IPS-18c (cell line): ENCODE measurements around the gene ANTXR1.

Experiments used
- H3K4me3 ChIP-seq: 2 replicates; pipeline ENCODE4 v1.7.0; 2013; ENCODE audit warnings: low read depth, mild to moderate bottlenecking, low read length, moderate library complexity; ENCODE audit not compliant: insufficient read depth
- H3K9me3 ChIP-seq: one replicate; pipeline ENCODE4 v1.6.1; 2013; ENCODE audit warnings: mild to moderate bottlenecking, low read length, moderate library complexity; ENCODE audit not compliant: control insufficient read depth, insufficient read depth

ANTXR1 gene

DNA sequence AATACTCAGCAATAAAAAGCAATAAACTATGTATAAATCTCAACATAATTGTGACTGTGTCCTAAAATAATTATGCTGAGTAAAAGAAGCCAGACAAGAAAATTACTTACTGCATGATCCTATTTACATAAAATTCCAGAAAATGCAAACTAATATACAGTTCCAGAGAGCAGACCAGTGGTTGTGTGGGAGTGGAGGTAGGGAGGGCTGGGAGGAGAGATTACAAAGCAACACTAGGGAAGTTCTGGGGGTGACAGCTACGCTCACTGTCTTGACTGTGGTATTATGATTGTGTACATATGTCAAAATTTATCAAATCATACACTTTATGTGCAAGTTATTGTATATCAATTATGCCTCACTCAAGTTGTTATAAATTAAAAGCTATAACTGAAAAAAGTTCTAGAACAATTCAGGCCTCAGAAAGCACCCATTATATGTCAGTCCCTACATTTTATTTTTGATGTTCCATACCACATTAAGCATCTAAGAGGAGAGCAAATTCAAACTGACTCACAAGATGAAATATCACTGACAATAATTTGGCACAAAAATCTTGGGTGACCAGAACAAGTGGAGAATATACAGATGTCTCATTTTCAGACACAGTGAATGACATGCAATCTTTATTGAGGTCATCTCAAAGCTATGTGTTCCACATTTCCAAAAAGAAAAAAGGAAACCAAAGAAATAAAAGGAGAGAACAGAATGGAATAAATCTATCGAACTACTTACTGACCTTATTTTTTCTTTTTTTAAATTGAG lies 85.1 kb downstream of the ANTXR1 start:
- no peaks in the 10 kb centered on the region for H3K9me3 ChIP-seq
- H3K4me3 ChIP-seq = no peak overlapping the region

DNA sequence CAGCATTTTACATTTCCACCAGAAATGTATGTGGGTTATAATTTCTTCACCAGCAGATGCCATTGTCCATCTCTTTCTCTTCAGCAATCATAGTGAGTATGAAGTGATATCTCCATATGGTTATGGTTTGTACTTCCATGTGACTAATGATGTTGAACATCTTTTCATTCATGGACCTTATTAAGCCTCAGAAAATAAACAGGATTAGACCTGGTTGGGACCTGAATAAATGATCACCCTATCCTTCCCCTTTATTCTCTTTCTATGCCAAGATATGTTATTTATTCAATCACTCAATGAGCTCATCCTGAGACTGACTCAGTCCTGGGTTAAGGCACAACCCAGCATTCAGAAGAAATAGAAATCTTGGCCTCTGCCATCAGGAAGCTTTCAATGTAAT lies 86.6 kb downstream of the ANTXR1 start:
- Histone ChIP-seq H3K9me3 (no peaks in the 10 kb centered on the region), H3K4me3 (no peak overlapping the region)

DNA sequence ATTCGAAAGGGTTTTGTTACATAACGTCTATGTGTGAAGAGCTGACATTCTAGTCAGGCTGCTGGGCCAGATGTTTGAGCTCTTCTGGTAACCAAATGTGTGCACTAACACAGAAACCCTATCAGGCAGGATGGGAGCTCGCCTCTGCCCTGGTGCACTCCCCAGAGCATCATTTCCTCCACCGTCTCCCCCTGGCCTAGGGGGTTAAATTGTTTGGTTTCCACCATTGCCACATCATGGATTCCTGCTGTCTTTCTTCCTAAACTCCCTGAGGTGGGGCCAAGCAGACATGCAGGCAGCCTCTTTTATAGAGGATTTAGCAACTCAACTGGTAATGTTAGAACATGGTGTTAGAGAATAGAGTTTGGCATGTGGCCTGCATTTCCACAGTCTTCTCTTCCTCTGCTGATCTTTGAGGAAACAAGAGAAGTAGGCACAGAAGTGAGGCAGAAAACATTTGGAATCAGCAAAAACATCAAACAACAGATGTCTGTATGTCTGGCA lies 87.3 kb downstream of the ANTXR1 start:
- Histone ChIP-seq H3K9me3 (no peaks in the 10 kb centered on the region), H3K4me3 (no peak overlapping the region)

DNA sequence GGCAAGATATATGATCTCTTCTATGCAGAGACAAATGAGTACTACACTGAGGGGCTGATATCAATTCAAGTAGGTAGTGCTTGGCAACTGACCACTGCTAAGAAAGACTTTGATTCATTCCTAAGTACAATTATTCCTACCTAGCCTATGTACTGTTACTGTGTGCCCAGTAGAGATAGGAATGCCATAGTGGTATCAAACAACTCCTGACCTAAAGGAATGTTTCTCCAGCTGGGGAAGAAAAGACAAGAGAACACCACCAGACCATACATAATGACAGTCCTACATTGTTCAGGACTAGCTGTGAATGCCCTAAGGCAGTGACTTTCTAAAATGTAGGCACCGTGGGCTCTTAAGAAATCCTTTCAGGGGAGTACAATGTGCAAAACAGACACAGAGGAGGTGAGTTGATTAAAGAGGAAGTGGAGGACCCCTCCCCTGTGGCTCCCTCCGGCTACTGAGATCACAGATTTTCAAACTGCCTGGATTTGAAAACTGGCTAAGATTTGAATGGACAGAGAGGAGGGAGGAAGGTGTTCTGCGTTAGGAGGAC lies 89.1 kb downstream of the ANTXR1 start:
- no peak overlapping the region for H3K4me3 ChIP-seq
- H3K9me3 ChIP-seq = no peaks in the 10 kb centered on the region

DNA sequence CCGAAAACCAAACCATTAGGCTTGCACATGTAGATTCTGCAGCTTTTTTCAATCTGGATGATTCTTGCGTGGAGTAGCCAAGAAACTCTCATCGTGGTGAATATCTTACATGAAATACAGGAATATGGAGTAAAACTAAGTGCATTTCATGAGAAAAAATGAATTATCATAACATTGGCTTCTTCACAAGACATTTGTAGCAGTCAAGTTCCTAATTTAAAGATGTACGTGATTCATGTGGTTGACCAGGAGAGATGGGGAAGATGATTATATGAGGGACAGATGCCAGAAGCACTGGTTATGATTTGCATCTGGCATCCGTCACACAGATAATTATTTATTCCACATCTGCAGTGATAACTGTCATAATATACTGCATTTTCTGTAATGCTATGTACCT lies 90.4 kb downstream of the ANTXR1 start:
- H3K4me3 ChIP-seq = no peak overlapping the region
- no peaks in the 10 kb centered on the region for H3K9me3 ChIP-seq

DNA sequence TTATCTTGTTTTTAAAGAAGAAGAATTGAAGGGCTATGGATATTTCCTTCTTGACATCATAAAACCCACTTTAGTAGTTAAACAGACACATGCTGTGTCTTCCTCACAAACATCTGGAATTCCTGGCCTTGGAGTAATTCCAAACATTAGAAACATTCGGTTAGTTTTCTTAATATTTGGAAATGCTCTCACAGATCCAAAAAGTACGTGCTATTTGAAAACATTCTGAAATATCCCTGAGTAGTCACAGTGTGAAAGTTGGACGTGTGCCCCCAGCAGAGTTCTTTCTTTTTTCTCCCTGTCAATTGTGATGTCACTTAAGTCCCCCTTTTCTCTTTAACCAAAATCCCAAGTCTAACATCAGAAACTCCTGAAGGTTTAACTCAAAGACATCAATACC lies 91.3 kb downstream of the ANTXR1 start:
- Histone ChIP-seq H3K9me3 (no peaks in the 10 kb centered on the region), H3K4me3 (no peak overlapping the region)

DNA sequence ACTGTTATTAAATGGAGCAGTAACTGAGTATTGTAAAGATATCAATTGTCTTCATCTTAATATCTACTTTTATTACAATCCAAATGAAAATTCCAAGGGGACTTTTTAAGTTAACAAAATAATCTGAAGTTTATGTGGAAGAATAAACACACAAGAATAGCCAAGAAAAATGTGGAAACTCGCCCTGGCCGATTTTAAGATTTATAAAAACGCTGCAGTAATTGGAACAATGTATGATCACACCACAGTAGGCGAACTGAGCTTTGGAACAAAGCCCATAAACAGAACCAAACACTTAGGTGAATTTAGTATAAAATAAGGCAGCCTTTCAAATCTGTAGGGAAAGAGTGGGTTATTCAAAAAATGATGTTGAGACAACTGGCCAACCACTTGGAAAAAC lies 96.3 kb downstream of the ANTXR1 start:
- no peak overlapping the region for H3K4me3 ChIP-seq

DNA sequence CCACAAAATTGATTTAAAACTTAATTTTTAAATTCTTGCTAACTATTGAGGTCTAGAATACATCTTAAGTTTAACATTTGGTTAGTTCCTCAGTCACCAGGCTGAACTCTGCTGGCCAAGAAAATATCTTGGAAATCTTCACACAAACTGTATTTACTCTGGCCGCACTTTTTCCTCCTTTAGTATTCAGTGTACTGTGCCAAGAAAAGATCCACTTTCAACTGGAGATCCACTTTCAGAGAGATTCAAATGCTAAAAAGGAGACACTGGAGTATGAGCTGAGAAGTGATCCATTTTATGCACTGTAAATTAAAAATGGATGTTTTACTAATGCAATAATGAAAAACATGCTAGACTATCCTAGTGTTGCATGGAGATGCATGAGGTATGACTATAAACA lies 98.1 kb downstream of the ANTXR1 start:
- no peak overlapping the region for H3K4me3 ChIP-seq
- H3K9me3 ChIP-seq = no peaks in the 10 kb centered on the region

More for the DNA sequence above, 96.3 kb downstream of the ANTXR1 start:
- no peaks in the 10 kb centered on the region for H3K9me3 ChIP-seq

DNA sequence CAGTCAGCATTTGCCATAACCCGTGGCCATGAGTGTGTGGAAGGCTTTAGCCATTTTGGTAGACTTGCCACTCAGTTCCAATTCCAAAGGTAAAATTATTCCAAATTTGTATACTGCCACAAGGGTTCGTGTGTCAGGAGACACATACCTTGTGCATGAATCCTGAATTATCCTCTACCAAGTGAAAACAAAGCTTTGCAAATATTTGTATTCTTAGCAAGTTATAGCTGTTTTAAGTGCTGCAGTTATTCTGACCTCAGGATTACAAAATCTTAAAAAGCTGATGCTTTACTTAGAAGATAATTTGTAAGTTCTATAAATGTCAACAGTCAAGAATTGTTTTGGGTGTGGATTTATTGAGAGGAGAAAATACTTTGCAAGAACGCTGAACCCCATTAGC lies 100.6 kb downstream of the ANTXR1 start:
- Histone ChIP-seq H3K9me3 (peaks cover under 1% of the 10 kb centered on the region), H3K4me3 (no peak overlapping the region)

DNA sequence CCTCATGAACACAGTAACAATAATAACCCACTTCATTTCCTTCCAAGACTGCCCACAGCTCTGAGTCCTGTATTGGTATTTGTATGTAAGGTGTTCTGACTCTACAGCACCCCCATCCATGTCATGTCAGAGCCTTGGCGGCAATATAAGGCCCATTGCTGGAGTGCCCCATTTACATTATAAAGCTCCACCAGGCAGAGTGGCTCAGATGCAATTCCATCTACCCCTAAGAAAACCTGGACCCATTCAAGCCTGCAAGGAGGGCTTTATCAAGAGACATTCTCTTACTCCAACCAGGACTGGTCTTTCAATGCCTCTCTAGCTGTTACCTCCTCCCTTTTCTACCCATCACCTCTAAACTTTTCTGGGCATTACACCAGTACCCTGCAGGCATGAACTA lies 101.6 kb downstream of the ANTXR1 start:
- no peak overlapping the region for H3K4me3 ChIP-seq
- H3K9me3 ChIP-seq = peaks cover 2% of the 10 kb centered on the region

DNA sequence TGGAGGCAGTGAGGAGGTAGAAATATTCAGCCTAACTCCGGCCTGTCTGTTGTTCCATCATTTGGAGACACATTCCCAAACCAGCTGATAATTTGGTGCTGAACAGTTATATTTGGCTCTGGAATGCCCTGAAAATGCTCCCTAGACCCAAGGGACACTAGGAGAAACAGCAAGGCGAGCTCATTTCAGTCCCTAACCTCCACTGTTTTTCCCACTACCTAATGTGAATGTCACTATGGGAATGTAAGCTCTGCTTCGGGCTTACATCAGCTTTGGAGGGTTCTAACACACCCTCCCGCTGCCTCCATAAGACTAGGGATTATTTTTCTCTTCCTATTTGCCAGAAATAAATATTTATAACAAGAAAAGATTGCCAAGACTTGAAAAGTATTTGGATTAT lies 103.5 kb downstream of the ANTXR1 start:
- H3K4me3 ChIP-seq = no peak overlapping the region
- H3K9me3 ChIP-seq = peaks cover 2% of the 10 kb centered on the region

DNA sequence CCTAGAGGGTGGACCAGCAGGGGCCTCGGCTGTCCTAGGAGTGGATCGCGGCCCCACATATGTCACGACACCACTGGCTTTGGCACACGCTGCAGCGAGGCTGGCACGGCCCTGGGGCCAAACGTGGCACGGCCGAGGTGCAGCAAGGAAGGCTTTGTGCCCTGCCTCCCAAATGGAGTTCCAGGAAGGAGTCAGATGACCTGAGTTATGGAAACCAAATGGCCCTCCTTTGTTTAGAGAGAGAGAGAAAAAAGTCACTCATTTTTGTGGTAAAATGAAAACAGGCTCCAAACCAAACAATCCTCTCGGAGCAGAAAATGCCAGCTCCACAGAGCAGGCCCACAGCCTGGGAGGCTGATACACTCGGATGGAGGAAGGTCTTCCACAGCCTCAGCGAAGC lies 105.6 kb downstream of the ANTXR1 start:
- Histone ChIP-seq H3K4me3 (no peak overlapping the region), H3K9me3 (peaks cover 2% of the 10 kb centered on the region)

DNA sequence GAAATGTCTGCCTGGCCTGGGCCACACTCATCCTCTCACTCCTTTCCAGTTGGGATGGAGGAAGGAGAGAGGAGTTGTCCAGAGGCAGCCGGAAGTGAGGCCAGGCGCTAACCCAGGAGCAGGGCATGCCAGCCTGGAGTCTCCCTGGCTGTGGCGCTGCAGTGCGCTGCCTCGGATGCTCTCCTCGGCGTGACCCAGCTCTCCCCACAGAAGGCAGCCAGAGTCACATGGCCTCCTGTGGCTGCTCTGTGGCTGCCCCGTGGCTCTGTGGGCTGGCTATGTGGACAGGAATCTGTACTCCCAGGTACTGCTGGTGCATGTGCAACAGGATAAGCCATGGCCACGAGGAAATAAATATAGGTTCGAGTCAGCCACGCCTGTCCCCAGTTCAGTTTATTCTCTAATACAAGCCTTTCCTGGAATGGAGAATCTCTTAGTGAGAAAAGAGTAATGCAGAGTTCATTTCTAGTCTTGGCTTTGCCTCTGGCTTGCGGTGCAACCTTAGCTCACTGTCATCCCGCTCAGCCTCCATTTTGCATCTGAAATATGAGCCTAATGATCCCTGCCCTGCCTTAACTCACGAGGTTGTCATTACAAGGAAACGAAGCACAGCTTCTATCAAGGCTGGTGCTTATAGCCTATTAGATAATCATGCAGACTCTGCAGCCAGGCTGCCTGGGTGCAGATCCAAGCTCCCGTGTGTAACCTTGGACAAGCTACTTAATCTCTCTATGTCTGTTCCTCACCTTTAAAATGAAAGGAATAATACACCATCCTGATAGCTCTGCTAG lies 106.3 kb downstream of the ANTXR1 start:
- Histone ChIP-seq H3K9me3 (peaks cover 2% of the 10 kb centered on the region), H3K4me3 (no peak overlapping the region)

DNA sequence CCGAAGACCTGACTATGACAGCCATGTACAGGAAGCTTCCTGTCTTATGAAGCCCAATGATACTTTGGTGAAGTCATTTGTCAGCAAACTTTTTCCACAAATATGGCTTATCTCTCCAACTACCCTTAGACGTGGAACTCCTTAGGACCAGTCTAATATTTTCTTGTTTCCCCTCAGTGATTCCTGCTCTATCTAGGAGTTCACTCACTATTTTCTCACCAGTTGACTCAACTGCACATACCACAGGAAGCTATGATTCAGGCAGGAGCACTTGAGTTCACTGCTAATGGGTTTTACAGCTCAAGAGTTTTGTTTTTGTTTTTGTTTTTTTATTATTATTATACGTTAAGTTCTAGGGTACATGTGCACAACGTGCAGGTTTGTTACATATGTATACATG lies 109.3 kb downstream of the ANTXR1 start:
- peaks cover 2% of the 10 kb centered on the region for H3K9me3 ChIP-seq

DNA sequence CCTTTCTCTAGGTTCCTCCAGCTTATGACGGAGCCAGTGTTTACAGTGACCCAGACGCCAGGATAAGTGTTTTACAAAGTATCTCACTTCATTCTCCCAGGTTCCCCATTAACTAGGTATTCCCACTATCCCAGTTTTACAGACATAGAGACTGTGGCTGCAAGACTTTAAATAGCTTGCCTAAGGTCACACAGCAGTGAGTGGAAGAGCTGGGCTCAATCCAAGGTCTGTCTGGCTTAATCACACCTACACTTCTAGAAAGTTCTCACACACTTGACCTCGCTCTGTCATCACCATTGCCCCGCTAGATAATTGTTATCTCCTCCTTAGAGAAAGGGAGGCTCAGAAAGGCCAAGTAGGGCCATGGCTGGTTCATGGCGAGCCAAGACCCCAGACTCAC lies 110.2 kb downstream of the ANTXR1 start:
- Histone ChIP-seq H3K4me3 (no peak overlapping the region), H3K9me3 (peaks cover 2% of the 10 kb centered on the region)

More for the DNA sequence above, 109.3 kb downstream of the ANTXR1 start:
- no peak overlapping the region for H3K4me3 ChIP-seq

DNA sequence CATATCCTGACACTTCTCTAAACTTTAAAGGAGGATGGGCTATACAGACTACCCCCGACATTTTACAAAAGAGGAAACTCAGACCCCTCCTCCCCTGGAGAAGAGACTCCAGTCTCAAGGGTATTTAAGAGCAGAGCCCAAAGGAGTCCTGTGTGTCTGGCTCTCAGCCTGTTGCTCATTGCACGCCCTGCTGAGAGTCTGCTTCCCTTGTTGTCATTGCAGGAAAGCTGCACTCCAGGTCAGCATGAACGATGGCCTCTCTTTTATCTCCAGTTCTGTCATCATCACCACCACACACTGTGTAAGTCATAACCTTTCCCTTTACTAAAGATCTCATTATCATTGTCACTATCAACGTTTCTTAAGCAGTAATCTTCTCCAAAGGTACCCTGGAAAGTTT lies 111.4 kb downstream of the ANTXR1 start:
- H3K9me3 ChIP-seq = no peaks in the 10 kb centered on the region
- H3K4me3 ChIP-seq = no peak overlapping the region

DNA sequence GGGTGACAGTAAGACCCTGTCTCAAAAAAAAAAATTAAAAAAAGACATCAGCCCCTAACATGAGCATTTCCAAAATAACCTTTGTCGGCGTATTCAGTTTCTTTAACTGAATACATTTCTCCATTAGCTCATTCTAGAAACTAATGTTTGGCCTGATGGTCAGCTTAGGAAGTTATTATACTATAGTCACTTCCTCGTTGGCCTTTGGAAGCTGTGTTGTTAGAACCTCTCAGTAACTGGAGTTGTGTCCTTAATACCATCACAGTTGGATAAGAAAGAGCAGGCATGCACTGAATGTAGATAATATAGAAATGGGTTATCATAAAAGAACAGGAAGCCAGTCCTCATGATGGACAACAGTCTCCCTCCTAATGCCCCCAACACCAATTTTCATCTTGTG lies 112.8 kb downstream of the ANTXR1 start:
- Histone ChIP-seq H3K9me3 (no peaks in the 10 kb centered on the region), H3K4me3 (no peak overlapping the region)

DNA sequence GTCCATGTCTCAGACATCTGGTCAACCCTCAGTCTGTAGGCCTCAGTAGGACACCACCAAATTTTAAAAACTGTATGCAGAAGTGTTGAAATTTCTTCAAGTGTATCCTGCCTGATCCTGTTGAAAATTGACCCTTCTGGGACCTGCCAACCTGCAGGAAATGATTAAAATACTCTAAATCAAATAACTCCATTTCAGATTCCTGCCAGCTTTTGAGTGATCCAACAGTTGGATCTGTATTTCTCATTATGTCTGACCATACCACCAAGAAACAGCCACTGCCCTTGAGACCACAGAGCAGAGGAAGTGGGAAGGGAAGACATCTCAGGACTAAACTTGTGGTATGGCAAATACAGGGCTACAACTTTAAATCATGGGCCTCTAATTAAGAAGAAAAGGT lies 113.4 kb downstream of the ANTXR1 start:
- no peaks in the 10 kb centered on the region for H3K9me3 ChIP-seq
- no peak overlapping the region for H3K4me3 ChIP-seq
